HepG2 (cell line): ENCODE results near the gene TBC1D2B. TPM values are rescaled to one million over a fixed set of nuclear protein-coding genes. Genes with fewer than 3 reads are reported as not detected.
A peak's percentile ranks its signal among the peaks of the same experiment; 100 is the strongest.

Experiments
- ATAC-seq: fragments of 200-7000 bp; cut with Tn5 transposase; 3 replicates; pipeline ENCODE4 v1.9.1; 2020; ENCODE audit warnings: mild to moderate bottlenecking, moderate library complexity
- BruUV-seq: library from RNA; stranded (reverse); fragments of 400-500 nt; replicated peaks from 2 replicates; lab custom pipeline; 2021; lab: Mats Ljungman, UMichigan
- CTCF ChIA-PET: fragments of 300-600 bp; formaldehyde crosslinking; extraction: SDS; loops from one replicate; lab custom pipeline; 2021; ENCODE audit warnings: low total read pairs, inconsistent platforms, low intra/inter-chr PET ratio; lab: Yijun Ruan, JAX
- POLR2A ChIA-PET: fragments of 350-600 bp; sonication (Branson Sonifier 250); formaldehyde crosslinking; loops from one replicate; lab custom pipeline; 2020; ENCODE audit warnings: antibody characterized with exemption, inconsistent platforms; lab: Yijun Ruan, JAX
- DNase-seq: peaks from one replicate; pipeline ENCODE4 v3.0.0-alpha.2; 2015; ENCODE audit warnings: low spot score
- FAIRE-seq: peaks from 3 replicates; lab custom pipeline; 2011; peaks lifted over from hg19 to GRCh38; lab: Jason Lieb, UNC
- H2AFZ ChIP-seq: one replicate; pipeline ENCODE4 v1.6.1; 2011; ENCODE audit warnings: low read length, inconsistent platforms
- H3K27ac ChIP-seq: fragments of 300-600 bp; 3 replicates; pipeline ENCODE4 v1.8.0; 2011; ENCODE audit warnings: mixed run types, mild to moderate bottlenecking, mixed read lengths, low read length, inconsistent platforms; ENCODE audit not compliant: insufficient read depth; ENCODE audit errors: extremely low read length
- H3K27me3 ChIP-seq, 2 experiments: fragments of 200-600 bp in 1 of 2; 2 replicates in 1 of 2; 3 replicates in 1 of 2; pipeline versions ENCODE4 v1.6.0 to v1.8.0; 2011; ENCODE audit warnings: low read length in 2 of 2, mild to moderate bottlenecking in 2 of 2, moderate library complexity in 2 of 2, inconsistent platforms in 1 of 2; ENCODE audit not compliant: insufficient read depth in 2 of 2, control insufficient read depth in 1 of 2
- H3K36me3 ChIP-seq, 2 experiments: fragments of 200-600 bp in 1 of 2; replicated peaks in 1 of 2; 2 replicates in 1 of 2; 3 replicates in 1 of 2; pipeline versions ENCODE4 v1.5.1 to v1.8.0; 2011; ENCODE audit warnings: low read length in 2 of 2, inconsistent platforms in 1 of 2; ENCODE audit not compliant: insufficient read depth in 2 of 2, control insufficient read depth in 1 of 2
- H3K4me1 ChIP-seq: 2 replicates; pipeline ENCODE4 v1.5.1; 2012; ENCODE audit warnings: low read length, inconsistent platforms; ENCODE audit not compliant: insufficient read depth
- H3K4me2 ChIP-seq: 2 replicates; pipeline ENCODE4 v1.6.0; 2011; ENCODE audit warnings: low read depth, low read length, inconsistent platforms
- H3K4me3 ChIP-seq, 3 experiments: fragments of 200-600 bp in 1 of 3; sonication (generic), shearing (Covaris generic) in 1 of 3; replicated peaks in 1 of 3; 2 replicates each; pipeline ENCODE4 v1.5.1; 2011 to 2016; ENCODE audit warnings: low read length in 3 of 3, inconsistent platforms in 2 of 3, low read depth in 2 of 3, mild to moderate bottlenecking in 2 of 3, control low read depth in 1 of 3, mixed read lengths in 1 of 3; ENCODE audit not compliant: insufficient read depth in 1 of 3
- H3K79me2 ChIP-seq: one replicate; pipeline ENCODE4 v1.6.1; 2011; ENCODE audit warnings: low read length, inconsistent platforms; ENCODE audit not compliant: insufficient read depth
- H3K9ac ChIP-seq: 2 replicates; pipeline ENCODE4 v1.6.0; 2011; ENCODE audit warnings: mild to moderate bottlenecking, low read depth, low read length, inconsistent platforms; ENCODE audit not compliant: insufficient read depth
- H3K9me3 ChIP-seq: 2 replicates; pipeline ENCODE4 v1.5.1; 2012; ENCODE audit warnings: mild to moderate bottlenecking, low read length
- H4K20me1 ChIP-seq: 2 replicates; pipeline ENCODE4 v1.6.0; 2011; ENCODE audit warnings: inconsistent platforms, mild to moderate bottlenecking, low read length, moderate library complexity; ENCODE audit not compliant: insufficient read depth
- BCLAF1 ChIP-seq: fragments of 450-650 bp; IDR thresholded peaks from 2 replicates; pipeline ENCODE4 v1.6.1; 2017; ENCODE audit warnings: mild to moderate bottlenecking
- CSRNP2 ChIP-seq: sonication (generic); formaldehyde crosslinking; conservative IDR thresholded peaks from 2 replicates; pipeline ENCODE4 v1.8.0; 2022; ENCODE audit warnings: low read depth, missing genetic modification reagents
- FOXP4 ChIP-seq: sonication (generic); formaldehyde crosslinking; IDR thresholded peaks from 2 replicates; pipeline ENCODE4 v1.4.0; 2020; ENCODE audit warnings: missing genetic modification reagents
- HNF4A ChIP-seq: sonication (generic); formaldehyde crosslinking; IDR thresholded peaks from 2 replicates; pipeline ENCODE4 v1.4.0; 2020; ENCODE audit warnings: missing genetic modification reagents
- HNF4G ChIP-seq, 2 experiments: sonication (generic) in 1 of 2; formaldehyde crosslinking in 1 of 2; IDR thresholded peaks; 2 replicates each; pipeline versions ENCODE4 v1.4.0 to v1.6.1; 2011 to 2020; ENCODE audit warnings: borderline replicate concordance in 2 of 2, low read depth in 2 of 2, mild to moderate bottlenecking in 2 of 2, low read length in 1 of 2, missing genetic modification reagents in 1 of 2, moderate library complexity in 1 of 2
- TGIF2 ChIP-seq: IDR thresholded peaks from 2 replicates; pipeline ENCODE4 v1.6.1; 2016; ENCODE audit warnings: control low read depth, missing compliant biosample characterization
- U2AF1 ChIP-seq: fragments of 200-400 bp; formaldehyde crosslinking; optimal IDR thresholded peaks from 2 replicates; pipeline ENCODE3; 2017; ENCODE audit warnings: mild to moderate bottlenecking, low read depth, low read length
- USF2 ChIP-seq, 2 experiments: sonication (generic) in 1 of 2; formaldehyde crosslinking in 1 of 2; IDR thresholded peaks; 2 replicates each; pipeline versions ENCODE4 v1.5.1 to v1.6.1; 2011 to 2020; ENCODE audit warnings: borderline replicate concordance in 1 of 2, low read depth in 1 of 2, low read length in 1 of 2, mild to moderate bottlenecking in 1 of 2, missing genetic modification reagents in 1 of 2, moderate library complexity in 1 of 2
- ZBTB1 ChIP-seq: sonication (generic); formaldehyde crosslinking; IDR thresholded peaks from 2 replicates; pipeline ENCODE4 v1.4.0; 2020; ENCODE audit warnings: missing genetic modification reagents, borderline replicate concordance
- ZNF496 ChIP-seq: sonication (generic); formaldehyde crosslinking; IDR thresholded peaks from 2 replicates; pipeline ENCODE4 v1.8.1; 2023; ENCODE audit warnings: mild to moderate bottlenecking, moderate library complexity, missing genetic modification reagents; ENCODE audit not compliant: insufficient replicate concordance
- WGBS: methylation state at CpG from one replicate; pipeline ENCODE4 v1.1.6; 2017; ENCODE audit warnings: low lambda C conversion rate; 5-methylcytosine and 5-hydroxymethylcytosine counted together
- in situ Hi-C: cut with HindIII; loops from 2 replicates; pipeline ENCODE4 v1.10.0; 2017; ENCODE audit warnings: low pct_unique_long_range_greater_than_20kb; ENCODE audit not compliant: extremely low pct_ligation_motif_present
- intact Hi-C: fragments of 100-400 bp; cut with micrococcal nuclease; formaldehyde crosslinking; loops from one replicate; pipeline ENCODE4 v1.10.0; 2022; ENCODE audit not compliant: unreplicated experiment
- polyA plus RNA-seq, 8 experiments: library from polyadenylated mRNA; depleted of rRNA in 3 of 8; stranded (reverse) in 7 of 8; unstranded in 1 of 8; fragments of >200 nt; fragmentation: Illumina TruSeq in 4 of 8; extraction: Trizol in 4 of 8; gene quantifications; 2 replicates each; pipeline versions ENCODE4 v1.2.1 to v1.2.3, GENCODE V29; 2011 to 2016; ENCODE audit warnings: low read depth in 4 of 8, missing spikeins in 1 of 8, mixed read lengths in 1 of 8; ENCODE audit not compliant: insufficient read depth in 1 of 8
- total RNA-seq, 5 experiments: library from RNA; depleted of rRNA; stranded (reverse); fragments of >200 nt; fragmentation: Illumina TruSeq; extraction: Trizol; gene quantifications; 2 replicates each; pipeline ENCODE4 v1.2.3, GENCODE V29; 2016; ENCODE audit warnings: low read depth in 1 of 5

Gene TBC1D2B
- total and polyA plus RNA-seq, 2 of the 13 experiments (the other 11 are each of a cell fraction or from before 2014, with no cell fraction given), result 10.1 to 14.4 TPM

- TF ChIP-seq U2AF1, result no peak
Observed at GRCh38 chr15:78109156-78109555, 31.6 kb upstream of the TBC1D2B start (continued).

GRCh38 chr15:78108300-78109084, 31.0 kb upstream of the TBC1D2B start:
- H3K36me3 ChIP-seq, result no peaks in the 10 kb centered on the region
- peaks cover 0 to 3% of the 10 kb centered on the region in 2 experiments; a peak in 1 of 5 replicates for H3K27me3 ChIP-seq
- POLR2A ChIA-PET, result interaction anchor here (0.7 kb wide), 1 partner anchor 28 kb away, joined by 3 read pairs; no protein-coding TSS in a partner anchor
- in situ Hi-C loops, result loop anchor here (5.0 kb wide), 1 partner anchor 106 kb away; no protein-coding TSS in a partner anchor
- 30% methylated on average over 6 of the region's 11 CpGs for WGBS
- CTCF ChIA-PET, result interaction anchor here (0.7 to 2.6 kb wide), 11 partner anchors 32 to 151 kb away, joined by 3 to 29 read pairs (median 3); no protein-coding TSS in a partner anchor
- FAIRE-seq, result peak; percentile 58
- ATAC-seq, result peak; percentile 89
- H4K20me1 ChIP-seq, result no peaks in the 10 kb centered on the region
- peaks cover 31% of the 10 kb centered on the region for H3K4me1 ChIP-seq
- H3K79me2 ChIP-seq, result no peaks in the 10 kb centered on the region
- no peaks in the 10 kb centered on the region for H3K9me3 ChIP-seq
- no peak overlapping the region for H3K27ac ChIP-seq
- intact Hi-C loops, result loop anchor here (1.0 kb wide), 3 partner anchors 103 to 141 kb away; no protein-coding TSS in a partner anchor
- no peak overlapping the region for H3K4me3 ChIP-seq
- H3K4me2 ChIP-seq, result no peak overlapping the region
- H2AFZ ChIP-seq, result no peak overlapping the region
- peak; percentile 85 for DNase-seq
- no peak overlapping the region for H3K9ac ChIP-seq
- BruUV-seq, result no TSS peak
- TF ChIP-seq FOXP4 (CRISPR knock-in tag), result no peak
- no peak for TF ChIP-seq HNF4A
- TF ChIP-seq ZNF496 (CRISPR knock-in tag), result no peak
- no peak for TF ChIP-seq CSRNP2 (CRISPR knock-in tag)
- peak; percentile 42; the same call in 1 of the 2 replicates for TF ChIP-seq TGIF2
- no peak for TF ChIP-seq USF2 (IDR thresholded peaks at IDR 0.05; ENCODE audit: low read depth, low read length)
- no peak for TF ChIP-seq USF2 (CRISPR knock-in tag; IDR thresholded peaks at IDR 0.05; ENCODE audit: borderline replicate concordance)
- TF ChIP-seq BCLAF1, result no peak
- no peak for TF ChIP-seq HNF4G (IDR thresholded peaks at IDR 0.05; ENCODE audit: borderline replicate concordance, low read depth, low read length)
- no peak for TF ChIP-seq HNF4G (CRISPR knock-in tag; IDR thresholded peaks at IDR 0.05; ENCODE audit: borderline replicate concordance, low read depth)
- TF ChIP-seq ZBTB1 (CRISPR knock-in tag), result no peak
